Liver (tissue), 3 donors: ENCODE measurements around the gene WDFY3.

Source experiments
- ATF3 ChIP-seq: IDR thresholded peaks from 2 replicates; pipeline ENCODE4 v1.6.1; 2016; ENCODE audit warnings: antibody characterized with exemption
- CTCF ChIP-seq: fragments of 150-350 bp; IDR thresholded peaks from 2 replicates; pipeline ENCODE4 v1.5.1; 2017; ENCODE audit warnings: improper control_type of control experiment, low read depth, low read length; ENCODE audit not compliant: missing input control
- GABPA ChIP-seq, 2 donors: IDR thresholded peaks in 1 of 2; conservative IDR thresholded peaks in 1 of 2; 2 replicates each; pipeline ENCODE4 v1.6.1; 2016; ENCODE audit warnings: antibody characterized with exemption in 2 of 2, mild to moderate bottlenecking in 1 of 2, moderate library complexity in 1 of 2
- HNF4A ChIP-seq, 2 donors: conservative IDR thresholded peaks; 2 replicates each; pipeline ENCODE4 v1.6.1; 2016; ENCODE audit warnings: antibody characterized with exemption in 2 of 2, mild to moderate bottlenecking in 2 of 2
- JUND ChIP-seq, 2 donors: IDR thresholded peaks; 2 replicates each; pipeline ENCODE4 v1.6.1; 2016; ENCODE audit warnings: antibody characterized with exemption in 2 of 2
- MAX ChIP-seq: IDR thresholded peaks from 2 replicates; pipeline ENCODE4 v1.6.1; 2016; ENCODE audit warnings: antibody characterized with exemption
- RAD21 ChIP-seq, 2 donors: IDR thresholded peaks; 2 replicates each; pipeline ENCODE4 v1.6.1; 2016; ENCODE audit warnings: antibody characterized with exemption in 2 of 2, mild to moderate bottlenecking in 2 of 2
- REST ChIP-seq: IDR thresholded peaks from 2 replicates; pipeline ENCODE4 v1.6.1; 2016; ENCODE audit warnings: antibody characterized with exemption, mild to moderate bottlenecking
- RXRA ChIP-seq, 2 donors: IDR thresholded peaks; 2 replicates each; pipeline ENCODE4 v1.6.1; 2017 to 2018; ENCODE audit warnings: antibody characterized with exemption in 2 of 2, mild to moderate bottlenecking in 1 of 2
- SP1 ChIP-seq: IDR thresholded peaks from 2 replicates; pipeline ENCODE4 v1.6.1; 2018; ENCODE audit warnings: antibody characterized with exemption, mild to moderate bottlenecking
- TAF1 ChIP-seq: conservative IDR thresholded peaks from 2 replicates; pipeline ENCODE4 v1.6.1; 2016; ENCODE audit warnings: antibody characterized with exemption, mild to moderate bottlenecking
- donor health status: healthy.
- donor health status: healthy.

- no peak for TF ChIP-seq RAD21 (IDR thresholded peaks at IDR 0.05)
- no peak for TF ChIP-seq RXRA (IDR thresholded peaks at IDR 0.05)
- no peak for TF ChIP-seq GABPA (IDR thresholded peaks at IDR 0.05 in 1 of 2, conservative IDR thresholded peaks at IDR 0.05 in 1 of 2)
- TF ChIP-seq REST = no peak
- TF ChIP-seq TAF1 = no peak
- TF ChIP-seq CTCF = no peak
- TF ChIP-seq HNF4A (conservative IDR thresholded peaks at IDR 0.05) = no peak
- TF ChIP-seq SP1 = no peak
- TF ChIP-seq JUND (IDR thresholded peaks at IDR 0.05) = no peak
- TF ChIP-seq ATF3 = no peak
- TF ChIP-seq MAX = no peak
Measured at GRCh38 chr4:84796394-84796793, 170.1 kb downstream of the WDFY3 start.
